HepG2 (cell line): ENCODE results near the gene SYNE1. TPM values are rescaled to one million over a fixed set of nuclear protein-coding genes. Genes with fewer than 3 reads are reported as not detected.
A peak's percentile ranks its signal among the peaks of the same experiment; 100 is the strongest.

Experiments
- GABPB1 ChIP-seq: IDR thresholded peaks from 2 replicates; pipeline ENCODE4 v1.6.1; 2016; ENCODE audit warnings: mild to moderate bottlenecking, missing genetic modification reagents, moderate library complexity, missing compliant biosample characterization
- GATAD2A ChIP-seq: IDR thresholded peaks from 2 replicates; pipeline ENCODE4 v1.6.1; 2016
- MAZ ChIP-seq, 2 experiments: sonication (generic) in 1 of 2; formaldehyde crosslinking in 1 of 2; IDR thresholded peaks; 2 replicates each; pipeline versions ENCODE4 v1.5.0 to v1.6.1; 2012 to 2020; ENCODE audit warnings: low read depth in 2 of 2, mild to moderate bottlenecking in 2 of 2, borderline replicate concordance in 1 of 2, improper control_type of control experiment in 1 of 2, low read length in 1 of 2, missing genetic modification reagents in 1 of 2, moderate library complexity in 1 of 2
- PPARG ChIP-seq: conservative IDR thresholded peaks from 2 replicates; pipeline ENCODE4 v1.6.1; 2016; ENCODE audit warnings: missing biosample characterization, missing genetic modification reagents
- SIX1 ChIP-seq: sonication (generic); formaldehyde crosslinking; IDR thresholded peaks from 2 replicates; pipeline ENCODE4 v1.4.0; 2020; ENCODE audit warnings: missing genetic modification reagents, borderline replicate concordance
- TBX2 ChIP-seq: sonication (generic); formaldehyde crosslinking; IDR thresholded peaks from 2 replicates; pipeline ENCODE4 v1.5.0; 2020; ENCODE audit warnings: missing genetic modification reagents, mild to moderate bottlenecking, borderline replicate concordance
- ZNF24 ChIP-seq: fragments of 450-650 bp; IDR thresholded peaks from 2 replicates; pipeline ENCODE4 v1.6.1; 2017; ENCODE audit warnings: antibody characterized with exemption, mild to moderate bottlenecking
- ZNF292 ChIP-seq: sonication (generic); formaldehyde crosslinking; IDR thresholded peaks from 2 replicates; pipeline ENCODE4 v1.8.1; 2022; ENCODE audit warnings: mild to moderate bottlenecking, low read depth, missing genetic modification reagents, borderline replicate concordance
- ZNF737 ChIP-seq: sonication (generic); formaldehyde crosslinking; IDR thresholded peaks from 2 replicates; pipeline ENCODE4 v1.5.0; 2020; ENCODE audit warnings: missing genetic modification reagents, mild to moderate bottlenecking, borderline replicate concordance
- polyA plus RNA-seq, 8 experiments: library from polyadenylated mRNA; depleted of rRNA in 3 of 8; stranded (reverse) in 7 of 8; unstranded in 1 of 8; fragments of >200 nt; fragmentation: Illumina TruSeq in 4 of 8; extraction: Trizol in 4 of 8; gene quantifications; 2 replicates each; pipeline versions ENCODE4 v1.2.1 to v1.2.3, GENCODE V29; 2011 to 2016; ENCODE audit warnings: low read depth in 4 of 8, missing spikeins in 1 of 8, mixed read lengths in 1 of 8; ENCODE audit not compliant: insufficient read depth in 1 of 8
- total RNA-seq, 5 experiments: library from RNA; depleted of rRNA; stranded (reverse); fragments of >200 nt; fragmentation: Illumina TruSeq; extraction: Trizol; gene quantifications; 2 replicates each; pipeline ENCODE4 v1.2.3, GENCODE V29; 2016; ENCODE audit warnings: low read depth in 1 of 5
- TF ChIP-seq, protein P1 (sequence below): sonication (generic); formaldehyde crosslinking; IDR thresholded peaks from 2 replicates; pipeline ENCODE4 v1.5.0; 2020; ENCODE audit warnings: mild to moderate bottlenecking, missing genetic modification reagents
- TF ChIP-seq, protein P2 (sequence below): sonication (generic); formaldehyde crosslinking; IDR thresholded peaks from 2 replicates; pipeline ENCODE4 v1.4.0; 2020; ENCODE audit warnings: missing genetic modification reagents; ENCODE audit errors: not compliant biosample characterization
- TF ChIP-seq, protein P3 (sequence below): sonication (generic); formaldehyde crosslinking; IDR thresholded peaks from 2 replicates; pipeline ENCODE4 v1.5.1; 2020; ENCODE audit warnings: mild to moderate bottlenecking, missing genetic modification reagents, borderline replicate concordance
- TF ChIP-seq, protein P4 (sequence below): sonication (generic); formaldehyde crosslinking; IDR thresholded peaks from 2 replicates; pipeline ENCODE4 v1.4.0; 2020; ENCODE audit warnings: missing genetic modification reagents
- TF ChIP-seq, protein P5 (sequence below): sonication (generic); formaldehyde crosslinking; IDR thresholded peaks from 2 replicates; pipeline ENCODE4 v1.5.0; 2020; ENCODE audit warnings: mild to moderate bottlenecking, missing genetic modification reagents

The SYNE1 gene
- total and polyA plus RNA-seq, 2 of the 13 experiments (the other 11 are each of a cell fraction or from before 2014, with no cell fraction given), result 5.5 to 15.9 TPM

DNA sequence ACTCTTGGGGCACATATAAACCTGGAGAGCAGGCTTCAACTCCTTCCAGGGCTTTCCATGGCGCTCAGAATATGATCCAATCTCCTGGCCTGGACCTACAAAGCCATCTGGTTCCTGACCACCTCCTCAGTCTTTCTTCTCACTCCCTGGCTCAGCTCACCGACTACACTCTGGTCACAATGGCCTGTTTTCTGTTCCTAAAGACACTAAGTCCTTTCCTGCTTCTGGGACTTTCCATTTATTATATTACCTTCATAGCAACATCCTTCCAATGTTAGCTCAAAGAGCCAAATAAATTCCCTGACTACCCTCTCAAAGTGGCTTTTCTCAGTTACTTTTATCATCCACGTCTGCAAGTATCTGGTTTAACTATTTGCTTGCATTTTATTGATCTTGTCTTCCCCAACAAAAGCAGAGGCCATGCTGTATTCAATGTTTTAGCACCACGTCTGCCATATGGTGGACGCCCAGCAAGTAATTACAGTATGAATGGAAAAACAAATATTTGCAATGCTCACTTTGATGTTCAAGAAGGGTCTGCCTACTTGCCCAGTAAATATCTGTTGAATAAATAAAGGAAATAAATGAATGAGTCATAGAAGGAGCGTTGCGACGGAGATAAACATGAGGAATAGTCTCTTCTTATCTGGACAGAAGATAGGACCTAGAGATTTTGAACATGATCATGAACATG is 501.3 kb downstream of the SYNE1 start (continued):
- TF ChIP-seq, protein P1, sequence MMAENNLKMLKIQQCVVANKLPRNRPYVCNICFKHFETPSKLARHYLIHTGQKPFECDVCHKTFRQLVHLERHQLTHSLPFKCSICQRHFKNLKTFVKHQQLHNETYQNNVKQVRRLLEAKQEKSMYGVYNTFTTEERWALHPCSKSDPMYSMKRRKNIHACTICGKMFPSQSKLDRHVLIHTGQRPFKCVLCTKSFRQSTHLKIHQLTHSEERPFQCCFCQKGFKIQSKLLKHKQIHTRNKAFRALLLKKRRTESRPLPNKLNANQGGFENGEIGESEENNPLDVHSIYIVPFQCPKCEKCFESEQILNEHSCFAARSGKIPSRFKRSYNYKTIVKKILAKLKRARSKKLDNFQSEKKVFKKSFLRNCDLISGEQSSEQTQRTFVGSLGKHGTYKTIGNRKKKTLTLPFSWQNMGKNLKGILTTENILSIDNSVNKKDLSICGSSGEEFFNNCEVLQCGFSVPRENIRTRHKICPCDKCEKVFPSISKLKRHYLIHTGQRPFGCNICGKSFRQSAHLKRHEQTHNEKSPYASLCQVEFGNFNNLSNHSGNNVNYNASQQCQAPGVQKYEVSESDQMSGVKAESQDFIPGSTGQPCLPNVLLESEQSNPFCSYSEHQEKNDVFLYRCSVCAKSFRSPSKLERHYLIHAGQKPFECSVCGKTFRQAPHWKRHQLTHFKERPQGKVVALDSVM (CRISPR knock-in tag), result 0 out of 2 replicates have a peak, but pooled peaks have one; percentile 24
- TF ChIP-seq MAZ (IDR thresholded peaks at IDR 0.05; ENCODE audit: borderline replicate concordance, low read depth, low read length) (no peak), MAZ (CRISPR knock-in tag; IDR thresholded peaks at IDR 0.05; ENCODE audit: low read depth) (0 out of 2 replicates have a peak, but pooled peaks have one; percentile 30), ZNF292 (CRISPR knock-in tag) (no peak), SIX1 (CRISPR knock-in tag) (peak; percentile 44; the same call in 1 of the 2 replicates), GATAD2A (peak; percentile 97), GABPB1 (CRISPR knock-in tag) (0 out of 2 replicates have a peak, but pooled peaks have one; percentile 6), PPARG (CRISPR knock-in tag) (peak; percentile 55; the same call in 1 of the 2 replicates), ZNF737 (CRISPR knock-in tag) (no peak), TBX2 (CRISPR knock-in tag) (peak; percentile 95), ZNF24 (peak; percentile 79; the same call in 1 of the 2 replicates)
- TF ChIP-seq, protein P2, sequence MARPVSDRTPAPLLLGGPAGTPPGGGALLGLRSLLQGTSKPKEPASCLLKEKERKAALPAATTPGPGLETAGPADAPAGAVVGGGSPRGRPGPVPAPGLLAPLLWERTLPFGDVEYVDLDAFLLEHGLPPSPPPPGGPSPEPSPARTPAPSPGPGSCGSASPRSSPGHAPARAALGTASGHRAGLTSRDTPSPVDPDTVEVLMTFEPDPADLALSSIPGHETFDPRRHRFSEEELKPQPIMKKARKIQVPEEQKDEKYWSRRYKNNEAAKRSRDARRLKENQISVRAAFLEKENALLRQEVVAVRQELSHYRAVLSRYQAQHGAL (CRISPR knock-in tag), result no peak
- TF ChIP-seq, protein P3, sequence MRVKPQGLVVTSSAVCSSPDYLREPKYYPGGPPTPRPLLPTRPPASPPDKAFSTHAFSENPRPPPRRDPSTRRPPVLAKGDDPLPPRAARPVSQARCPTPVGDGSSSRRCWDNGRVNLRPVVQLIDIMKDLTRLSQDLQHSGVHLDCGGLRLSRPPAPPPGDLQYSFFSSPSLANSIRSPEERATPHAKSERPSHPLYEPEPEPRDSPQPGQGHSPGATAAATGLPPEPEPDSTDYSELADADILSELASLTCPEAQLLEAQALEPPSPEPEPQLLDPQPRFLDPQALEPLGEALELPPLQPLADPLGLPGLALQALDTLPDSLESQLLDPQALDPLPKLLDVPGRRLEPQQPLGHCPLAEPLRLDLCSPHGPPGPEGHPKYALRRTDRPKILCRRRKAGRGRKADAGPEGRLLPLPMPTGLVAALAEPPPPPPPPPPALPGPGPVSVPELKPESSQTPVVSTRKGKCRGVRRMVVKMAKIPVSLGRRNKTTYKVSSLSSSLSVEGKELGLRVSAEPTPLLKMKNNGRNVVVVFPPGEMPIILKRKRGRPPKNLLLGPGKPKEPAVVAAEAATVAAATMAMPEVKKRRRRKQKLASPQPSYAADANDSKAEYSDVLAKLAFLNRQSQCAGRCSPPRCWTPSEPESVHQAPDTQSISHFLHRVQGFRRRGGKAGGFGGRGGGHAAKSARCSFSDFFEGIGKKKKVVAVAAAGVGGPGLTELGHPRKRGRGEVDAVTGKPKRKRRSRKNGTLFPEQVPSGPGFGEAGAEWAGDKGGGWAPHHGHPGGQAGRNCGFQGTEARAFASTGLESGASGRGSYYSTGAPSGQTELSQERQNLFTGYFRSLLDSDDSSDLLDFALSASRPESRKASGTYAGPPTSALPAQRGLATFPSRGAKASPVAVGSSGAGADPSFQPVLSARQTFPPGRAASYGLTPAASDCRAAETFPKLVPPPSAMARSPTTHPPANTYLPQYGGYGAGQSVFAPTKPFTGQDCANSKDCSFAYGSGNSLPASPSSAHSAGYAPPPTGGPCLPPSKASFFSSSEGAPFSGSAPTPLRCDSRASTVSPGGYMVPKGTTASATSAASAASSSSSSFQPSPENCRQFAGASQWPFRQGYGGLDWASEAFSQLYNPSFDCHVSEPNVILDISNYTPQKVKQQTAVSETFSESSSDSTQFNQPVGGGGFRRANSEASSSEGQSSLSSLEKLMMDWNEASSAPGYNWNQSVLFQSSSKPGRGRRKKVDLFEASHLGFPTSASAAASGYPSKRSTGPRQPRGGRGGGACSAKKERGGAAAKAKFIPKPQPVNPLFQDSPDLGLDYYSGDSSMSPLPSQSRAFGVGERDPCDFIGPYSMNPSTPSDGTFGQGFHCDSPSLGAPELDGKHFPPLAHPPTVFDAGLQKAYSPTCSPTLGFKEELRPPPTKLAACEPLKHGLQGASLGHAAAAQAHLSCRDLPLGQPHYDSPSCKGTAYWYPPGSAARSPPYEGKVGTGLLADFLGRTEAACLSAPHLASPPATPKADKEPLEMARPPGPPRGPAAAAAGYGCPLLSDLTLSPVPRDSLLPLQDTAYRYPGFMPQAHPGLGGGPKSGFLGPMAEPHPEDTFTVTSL (CRISPR knock-in tag), result peak; percentile 99
- TF ChIP-seq, protein P4, sequence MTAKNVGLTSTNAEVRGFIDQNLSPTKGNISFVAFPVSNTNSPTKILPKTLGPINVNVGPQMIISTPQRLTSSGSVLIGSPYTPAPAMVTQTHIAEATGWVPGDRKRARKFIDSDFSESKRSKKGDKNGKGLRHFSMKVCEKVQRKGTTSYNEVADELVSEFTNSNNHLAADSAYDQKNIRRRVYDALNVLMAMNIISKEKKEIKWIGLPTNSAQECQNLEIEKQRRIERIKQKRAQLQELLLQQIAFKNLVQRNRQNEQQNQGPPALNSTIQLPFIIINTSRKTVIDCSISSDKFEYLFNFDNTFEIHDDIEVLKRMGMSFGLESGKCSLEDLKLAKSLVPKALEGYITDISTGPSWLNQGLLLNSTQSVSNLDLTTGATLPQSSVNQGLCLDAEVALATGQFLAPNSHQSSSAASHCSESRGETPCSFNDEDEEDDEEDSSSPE (CRISPR knock-in tag), result no peak
- TF ChIP-seq, protein P5, sequence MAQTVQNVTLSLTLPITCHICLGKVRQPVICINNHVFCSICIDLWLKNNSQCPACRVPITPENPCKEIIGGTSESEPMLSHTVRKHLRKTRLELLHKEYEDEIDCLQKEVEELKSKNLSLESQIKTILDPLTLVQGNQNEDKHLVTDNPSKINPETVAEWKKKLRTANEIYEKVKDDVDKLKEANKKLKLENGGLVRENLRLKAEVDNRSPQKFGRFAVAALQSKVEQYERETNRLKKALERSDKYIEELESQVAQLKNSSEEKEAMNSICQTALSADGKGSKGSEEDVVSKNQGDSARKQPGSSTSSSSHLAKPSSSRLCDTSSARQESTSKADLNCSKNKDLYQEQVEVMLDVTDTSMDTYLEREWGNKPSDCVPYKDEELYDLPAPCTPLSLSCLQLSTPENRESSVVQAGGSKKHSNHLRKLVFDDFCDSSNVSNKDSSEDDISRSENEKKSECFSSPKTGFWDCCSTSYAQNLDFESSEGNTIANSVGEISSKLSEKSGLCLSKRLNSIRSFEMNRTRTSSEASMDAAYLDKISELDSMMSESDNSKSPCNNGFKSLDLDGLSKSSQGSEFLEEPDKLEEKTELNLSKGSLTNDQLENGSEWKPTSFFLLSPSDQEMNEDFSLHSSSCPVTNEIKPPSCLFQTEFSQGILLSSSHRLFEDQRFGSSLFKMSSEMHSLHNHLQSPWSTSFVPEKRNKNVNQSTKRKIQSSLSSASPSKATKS, result 0 out of 2 replicates have a peak, but pooled peaks have one; percentile 50
